ENCODE data around the gene ALDH3A1.

The ALDH3A1 gene

DNA sequence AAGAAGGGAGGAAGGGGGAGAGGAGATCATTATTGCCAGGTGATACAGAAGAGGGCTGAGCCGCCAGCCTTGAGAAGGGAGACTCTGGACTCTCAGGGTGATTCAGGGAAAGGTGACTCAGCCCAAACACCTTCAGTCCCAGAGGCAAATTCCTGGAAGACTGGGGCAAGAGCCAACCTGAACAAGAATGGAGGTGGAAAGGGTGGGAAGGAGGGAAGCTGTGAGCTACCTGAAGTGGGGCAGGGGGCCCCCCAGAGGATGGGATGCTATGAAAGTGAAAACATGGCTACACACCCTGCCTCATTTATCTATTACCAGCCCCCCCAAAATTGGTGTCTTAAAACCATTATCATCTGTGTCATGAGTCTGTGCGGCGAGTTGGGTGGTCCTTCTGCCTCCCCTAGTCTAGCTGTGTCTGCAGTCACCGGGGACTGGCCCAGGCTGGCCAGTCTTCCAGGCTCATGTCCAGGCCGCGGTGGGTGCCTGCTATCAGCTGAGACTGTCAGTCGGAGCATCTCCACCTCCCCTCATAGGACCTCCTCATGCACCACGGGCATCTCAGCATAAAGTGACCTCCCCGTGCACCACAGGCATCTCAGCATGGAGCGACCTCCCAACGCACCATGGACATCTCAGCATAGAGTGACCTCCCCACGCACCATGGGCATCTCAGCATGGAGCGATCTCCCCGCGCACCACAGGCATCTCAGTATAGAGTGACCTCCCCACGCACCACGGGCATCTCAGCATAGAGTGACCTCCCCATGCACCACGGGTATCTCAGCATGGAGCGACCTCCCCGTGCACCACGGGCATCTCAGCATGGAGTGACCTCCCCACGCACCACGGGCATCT lies 28.5 kb downstream of the ALDH3A1 start:
- no peak for DNase-seq (ENCODE audit: low read depth)

DNA sequence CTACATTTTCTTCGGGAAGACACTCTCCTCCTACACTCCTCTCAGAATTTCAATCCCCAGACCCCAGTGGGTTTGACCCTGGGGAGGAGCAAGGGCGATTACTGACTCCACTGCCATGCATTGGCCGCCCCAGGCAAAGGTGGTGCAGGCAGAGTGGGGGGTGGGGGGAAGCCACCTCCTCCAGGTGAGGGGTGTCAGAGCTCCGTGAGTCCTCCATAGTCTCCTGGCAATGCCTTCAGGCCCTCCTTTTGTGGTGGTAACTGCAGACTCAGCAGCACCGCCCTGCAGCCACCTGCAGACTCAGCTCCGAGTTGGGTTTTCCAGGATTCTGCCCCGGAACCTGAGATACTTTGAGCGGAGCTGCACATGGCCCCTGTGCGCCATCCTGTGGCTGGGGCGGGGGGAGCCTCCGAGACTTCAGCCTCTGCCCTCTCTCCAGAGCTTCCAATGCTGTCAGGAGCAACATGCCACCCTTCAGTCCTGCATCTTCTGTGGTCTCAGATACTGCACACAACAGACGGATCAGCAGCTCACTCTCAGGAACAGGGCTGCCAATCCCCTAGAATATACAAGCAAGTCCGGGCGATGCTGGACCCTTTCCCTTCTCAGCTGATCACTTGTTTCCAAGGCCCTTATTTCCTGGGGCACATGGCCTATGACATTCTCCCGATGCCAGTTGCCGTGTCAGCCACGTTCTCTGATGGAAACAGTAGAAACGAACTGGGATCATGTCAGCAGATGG lies 29.3 kb downstream of the ALDH3A1 start:
- no peak for DNase-seq (ENCODE audit: low read depth)

DNA sequence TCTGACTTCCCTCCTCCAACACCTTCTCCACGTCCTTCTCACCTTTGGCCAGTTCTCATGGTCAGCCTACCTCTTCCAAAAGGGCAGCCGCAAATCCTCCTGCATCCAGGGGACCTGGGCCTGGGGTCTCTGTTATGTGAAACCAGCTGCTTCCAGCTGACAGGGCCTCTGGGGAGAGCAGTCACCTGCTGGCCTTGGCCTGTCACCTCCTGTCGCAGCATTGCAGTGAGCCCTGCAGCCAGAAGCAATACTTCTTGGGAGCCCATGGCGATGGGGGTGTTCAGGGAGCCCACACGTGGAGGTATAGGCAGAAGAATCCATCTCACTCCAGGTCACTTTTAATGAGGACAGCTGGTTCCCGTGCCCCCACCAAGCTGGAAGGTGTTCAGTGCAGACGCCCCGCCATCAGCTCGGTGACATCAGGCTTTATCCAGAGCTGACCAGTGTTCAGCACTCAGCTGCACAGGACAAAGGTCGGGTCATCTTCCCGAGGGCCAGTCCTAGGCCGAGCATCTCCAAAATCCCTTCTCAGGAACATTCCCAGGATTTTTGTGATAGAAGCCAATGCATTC lies 30.0 kb downstream of the ALDH3A1 start:
- DNase-seq (ENCODE audit: low read depth): no peak

DNA sequence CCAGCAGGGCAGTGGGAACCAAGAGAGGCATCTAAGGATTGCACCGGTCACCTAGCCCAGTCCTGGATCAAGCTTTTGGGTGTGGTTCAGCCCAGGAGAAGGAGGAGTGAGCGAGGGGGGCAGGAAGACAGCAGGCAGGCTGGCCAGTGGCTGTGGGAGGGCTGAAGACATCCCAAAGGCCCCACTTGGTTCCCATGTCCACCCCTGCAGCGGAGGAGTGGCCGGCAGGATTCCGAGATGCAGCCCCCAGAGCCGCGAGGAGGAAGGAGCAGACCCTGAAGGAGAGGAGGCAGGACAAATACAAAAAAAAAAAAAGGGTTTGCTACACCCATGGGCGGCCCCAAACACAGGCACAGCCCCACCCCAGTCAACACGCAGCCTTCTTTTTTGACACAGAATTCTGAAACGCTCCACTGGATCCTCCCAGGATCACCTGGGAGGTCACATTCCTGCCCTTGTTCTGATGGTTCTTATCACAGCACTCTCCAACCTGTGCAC lies 30.6 kb downstream of the ALDH3A1 start:
- no peak for DNase-seq (ENCODE audit: low read depth)

DNA sequence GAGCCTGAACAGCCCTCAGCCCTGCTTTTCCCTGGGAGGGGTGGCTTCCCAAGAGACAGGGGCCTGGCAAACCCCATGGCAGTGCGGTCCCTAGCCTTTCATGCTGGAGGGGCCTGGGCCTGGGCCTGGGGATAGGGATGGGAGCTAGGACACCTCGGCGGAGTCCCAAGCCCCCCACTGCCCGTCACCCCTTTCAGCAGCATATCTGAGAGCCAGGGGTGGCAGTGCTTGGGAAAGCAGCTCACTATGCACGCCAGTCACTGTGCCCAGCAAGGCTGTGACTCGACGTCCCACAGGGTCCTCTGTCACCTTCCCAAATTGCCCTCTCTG lies 31.1 kb downstream of the ALDH3A1 start:
- DNase-seq (ENCODE audit: low read depth): no peak

DNA sequence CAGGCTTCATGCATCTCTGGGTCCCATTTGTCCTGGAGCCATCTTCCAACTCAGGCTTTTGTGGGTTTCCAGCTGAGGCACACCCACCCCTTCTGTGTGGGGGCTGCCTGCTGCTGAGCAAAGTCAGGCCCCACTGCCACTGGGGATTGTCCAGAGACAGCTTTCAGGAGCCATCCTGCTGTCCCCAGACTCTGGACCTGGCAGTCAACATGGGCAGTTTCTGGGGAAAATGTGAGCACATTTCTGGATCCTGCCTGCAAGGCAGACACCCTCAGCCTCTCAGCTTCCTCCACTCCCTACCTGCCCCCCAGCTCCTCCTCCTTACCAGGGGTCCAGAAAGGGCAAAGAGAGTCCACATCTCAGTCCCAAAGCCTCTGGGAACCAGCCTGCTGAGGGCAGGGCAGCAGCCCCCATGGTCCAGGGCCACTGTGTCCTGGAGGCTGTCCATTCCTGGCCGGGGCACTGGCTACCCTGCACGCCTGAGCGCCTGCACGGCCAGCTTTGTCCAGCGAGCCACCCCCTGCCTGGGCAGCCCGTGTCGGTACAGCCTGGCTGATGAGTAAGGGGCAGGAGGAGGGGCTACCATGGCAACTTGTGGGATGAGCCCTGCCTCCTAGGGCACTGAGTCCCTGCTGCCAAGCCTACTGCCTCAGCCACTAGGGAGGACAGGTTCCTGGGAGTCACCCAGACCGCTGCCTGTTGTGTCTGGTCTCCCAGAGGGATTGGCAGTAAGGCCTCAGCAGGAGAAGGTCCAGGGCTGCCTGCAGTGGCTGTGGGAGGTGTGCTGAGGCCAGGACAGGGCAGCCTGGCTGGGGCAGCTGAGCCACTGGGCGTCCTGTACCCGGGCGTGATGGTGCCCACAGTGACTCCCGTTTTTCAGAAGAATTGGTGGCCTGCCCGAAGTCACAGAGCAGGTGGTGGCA lies 31.7 kb downstream of the ALDH3A1 start, which contains the start of gene SLC47A2:
SLC47A2 (minus strand) TSS at position 477 of the 923 bp plus-strand sequence; CDS start at position 448, 29 bp downstream.
- DNase-seq (ENCODE audit: low read depth): no peak

DNA sequence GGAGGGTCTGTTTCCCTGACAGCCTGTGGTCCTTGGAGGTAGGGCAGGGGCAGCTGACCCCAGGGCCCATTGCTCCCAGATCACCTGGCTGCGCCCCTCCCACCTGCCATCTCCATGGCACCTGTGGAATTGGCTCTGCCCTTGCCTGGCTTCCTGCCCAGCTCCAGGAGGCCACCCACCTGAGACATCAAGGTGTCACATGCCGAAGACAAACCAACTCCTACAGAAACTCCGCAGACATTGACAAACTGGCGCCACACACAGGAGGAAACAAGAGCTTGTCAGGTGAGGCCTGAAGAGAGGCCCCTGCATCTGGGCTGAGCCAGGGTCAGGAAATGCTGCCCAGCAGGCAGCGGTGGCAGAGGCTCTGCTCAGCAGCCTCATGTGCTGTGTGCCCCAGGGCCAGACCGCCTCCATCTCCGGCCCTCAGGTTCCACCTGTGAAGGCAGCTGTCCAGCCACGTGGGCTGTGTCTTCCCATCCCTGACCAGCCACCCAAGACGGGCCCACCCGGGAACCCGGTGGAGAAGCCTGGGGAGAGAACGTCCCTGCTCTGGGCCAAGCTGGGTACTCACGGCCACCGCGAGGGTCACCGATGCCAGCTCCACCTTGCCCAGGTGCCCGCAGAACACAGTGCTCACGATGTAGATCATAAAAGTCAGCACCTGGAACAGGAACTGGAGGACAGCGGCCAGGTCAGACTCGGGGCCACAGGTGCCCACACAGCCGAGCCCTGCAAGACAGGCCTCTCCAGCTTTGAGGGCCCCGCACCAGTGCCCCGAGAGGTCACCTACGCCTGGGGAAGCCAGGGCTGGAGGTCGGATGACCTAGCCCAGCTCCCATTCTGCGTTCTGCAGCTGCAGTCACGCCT lies 33.3 kb downstream of the ALDH3A1 start:
- DNase-seq (ENCODE audit: low read depth): no peak

DNA sequence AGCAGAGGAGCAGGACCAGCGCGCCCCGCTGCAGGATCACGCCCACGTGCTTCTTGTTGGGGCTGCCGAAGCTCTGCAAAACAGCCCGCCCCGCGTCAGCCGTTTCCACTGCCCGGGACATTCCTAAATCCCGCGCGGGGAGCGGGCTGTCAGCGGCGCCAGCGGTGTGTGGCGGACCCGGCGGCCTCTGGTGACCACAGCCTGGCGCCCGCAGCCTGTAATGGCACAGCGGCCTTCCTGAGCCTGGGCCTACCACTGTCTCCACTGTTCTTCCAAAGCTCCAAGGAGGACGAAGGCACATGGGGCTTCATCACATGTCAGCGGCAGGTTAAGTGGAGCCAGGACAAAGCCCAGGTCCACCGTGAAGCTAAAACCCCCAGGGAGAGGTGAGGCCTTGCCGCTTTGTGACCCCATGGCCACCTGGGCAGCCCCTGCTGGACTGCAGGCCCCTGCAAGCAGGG lies 34.2 kb downstream of the ALDH3A1 start:
- DNase-seq (ENCODE audit: low read depth): no peak

DNA sequence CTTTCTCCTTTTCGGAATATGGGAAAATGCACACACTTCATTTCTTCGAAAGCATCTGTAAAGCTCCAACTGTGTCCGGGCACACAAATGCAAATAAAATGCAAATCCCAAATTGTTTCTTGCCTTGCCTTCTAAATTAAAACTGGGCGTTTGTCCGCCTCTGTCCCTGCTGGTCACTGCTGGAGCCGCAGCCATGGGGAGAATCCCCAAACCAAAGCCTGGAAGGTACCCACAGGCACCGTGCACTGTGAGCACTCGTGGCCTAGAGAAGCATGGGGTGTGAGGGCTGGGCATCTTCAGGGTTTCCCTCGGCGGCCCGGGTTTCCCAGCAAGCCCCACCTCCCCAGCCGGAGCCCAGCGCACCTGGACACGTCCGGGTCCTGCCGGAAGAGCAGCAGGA lies 34.6 kb downstream of the ALDH3A1 start:
- DNase-seq (ENCODE audit: low read depth): no peak

DNA sequence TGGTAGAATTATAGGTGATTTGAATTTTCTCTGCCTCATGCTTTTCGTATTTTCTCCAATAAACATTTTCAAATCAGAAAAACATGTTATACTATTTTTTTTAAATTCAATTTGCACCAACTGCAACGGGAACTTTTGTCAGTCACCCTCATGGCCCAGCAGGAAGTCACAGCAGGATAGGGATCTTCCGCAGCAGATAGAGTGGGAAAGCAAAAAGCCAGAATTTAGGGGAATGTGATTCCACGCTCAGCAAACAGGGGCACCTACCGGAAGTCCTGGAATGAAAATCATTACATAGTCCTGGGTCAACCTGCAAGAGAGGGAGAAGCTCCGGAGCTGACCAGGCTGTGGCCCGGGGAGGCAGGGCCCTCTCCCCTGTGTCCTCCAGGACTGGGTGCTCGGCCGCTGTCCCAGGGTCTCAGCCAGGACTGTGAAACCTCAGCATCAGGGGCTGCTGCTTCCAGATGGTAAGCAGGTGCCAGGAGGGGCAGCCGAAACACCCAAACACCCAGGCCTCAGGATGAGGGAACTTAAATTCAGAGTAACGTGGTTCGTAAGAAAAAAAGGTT lies 35.6 kb downstream of the ALDH3A1 start:
- DNase-seq (ENCODE audit: low read depth): no peak

DNA sequence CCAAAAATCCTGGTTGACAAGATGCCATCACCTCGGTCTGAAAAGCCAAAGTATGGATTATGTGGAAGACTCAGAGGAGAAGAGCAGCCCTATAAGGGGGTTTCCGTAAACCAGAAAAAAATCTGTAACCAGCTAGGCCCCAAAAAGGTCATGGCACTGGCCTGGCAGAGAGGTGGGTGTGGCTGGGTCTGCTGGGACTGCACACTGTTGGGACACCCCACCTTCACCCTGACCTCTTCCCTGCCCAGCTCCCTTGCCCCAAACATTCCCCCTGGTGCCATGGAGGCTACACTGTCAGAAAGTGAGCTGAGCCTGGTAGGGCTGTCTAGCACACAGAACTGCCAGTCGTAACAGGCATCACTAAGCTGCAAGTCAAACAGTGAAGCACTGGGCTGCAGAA lies 38.3 kb downstream of the ALDH3A1 start:
- DNase-seq (ENCODE audit: low read depth): no peak

DNA sequence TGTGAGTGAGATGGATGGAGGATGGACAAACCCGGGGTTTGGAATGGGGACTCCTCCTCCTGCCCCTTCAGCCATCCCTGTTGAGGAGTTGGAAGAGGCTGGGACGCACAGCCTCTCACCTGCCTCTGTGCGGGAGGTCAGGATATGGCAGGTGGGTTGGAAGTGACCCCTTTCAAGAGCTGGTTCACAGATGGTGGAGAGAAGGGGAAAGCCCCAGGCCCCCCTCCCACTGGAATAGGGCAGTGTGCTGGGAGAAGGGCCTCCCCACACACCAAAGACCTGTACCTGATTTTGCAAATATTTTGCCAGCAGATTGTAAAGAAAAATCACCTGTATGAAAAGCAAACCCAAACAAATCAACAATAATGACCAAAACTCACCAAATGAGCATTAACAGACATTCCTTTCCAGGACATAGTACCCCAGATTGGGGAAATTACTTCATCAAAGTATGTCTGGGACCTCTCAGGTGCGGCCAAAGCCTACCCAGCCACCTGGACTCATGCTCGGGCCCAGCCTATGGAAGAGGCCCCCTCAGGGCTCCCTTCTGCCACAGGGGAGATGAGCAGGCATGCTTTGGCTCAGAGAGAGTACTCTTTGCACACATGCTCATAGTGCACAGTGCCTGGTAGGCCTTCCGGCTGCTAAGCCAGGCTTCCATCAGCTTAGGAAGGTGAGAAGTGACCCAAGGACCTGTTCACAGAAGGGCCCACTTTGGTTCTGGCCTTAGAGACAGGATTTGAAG lies 39.5 kb downstream of the ALDH3A1 start:
- no peak for DNase-seq (ENCODE audit: low read depth)

DNA sequence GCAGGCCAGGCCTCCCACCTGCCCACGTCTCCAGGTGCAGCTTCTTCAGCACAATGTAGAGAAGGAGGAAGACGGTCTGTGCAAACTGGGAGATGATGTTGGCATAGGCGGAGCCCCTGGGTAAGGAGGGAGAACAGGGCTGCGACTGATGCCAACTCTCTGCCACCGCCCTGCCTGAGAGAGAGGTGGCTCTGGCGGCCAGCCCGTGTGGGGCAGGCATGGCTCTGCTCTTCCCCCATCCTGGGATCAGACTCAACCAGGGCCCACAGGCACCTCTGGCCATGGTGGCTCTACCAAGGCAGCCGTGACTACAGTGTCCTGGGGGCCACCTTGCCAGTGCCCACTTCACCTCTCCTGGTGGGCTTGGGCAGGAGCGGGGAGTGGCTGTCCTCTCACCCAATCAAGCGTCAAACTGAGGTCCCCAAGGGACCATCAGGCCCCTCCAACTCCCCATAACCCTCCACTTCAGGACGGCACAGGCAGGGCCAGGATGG lies 40.3 kb downstream of the ALDH3A1 start:
- no peak for DNase-seq (ENCODE audit: low read depth)

DNA sequence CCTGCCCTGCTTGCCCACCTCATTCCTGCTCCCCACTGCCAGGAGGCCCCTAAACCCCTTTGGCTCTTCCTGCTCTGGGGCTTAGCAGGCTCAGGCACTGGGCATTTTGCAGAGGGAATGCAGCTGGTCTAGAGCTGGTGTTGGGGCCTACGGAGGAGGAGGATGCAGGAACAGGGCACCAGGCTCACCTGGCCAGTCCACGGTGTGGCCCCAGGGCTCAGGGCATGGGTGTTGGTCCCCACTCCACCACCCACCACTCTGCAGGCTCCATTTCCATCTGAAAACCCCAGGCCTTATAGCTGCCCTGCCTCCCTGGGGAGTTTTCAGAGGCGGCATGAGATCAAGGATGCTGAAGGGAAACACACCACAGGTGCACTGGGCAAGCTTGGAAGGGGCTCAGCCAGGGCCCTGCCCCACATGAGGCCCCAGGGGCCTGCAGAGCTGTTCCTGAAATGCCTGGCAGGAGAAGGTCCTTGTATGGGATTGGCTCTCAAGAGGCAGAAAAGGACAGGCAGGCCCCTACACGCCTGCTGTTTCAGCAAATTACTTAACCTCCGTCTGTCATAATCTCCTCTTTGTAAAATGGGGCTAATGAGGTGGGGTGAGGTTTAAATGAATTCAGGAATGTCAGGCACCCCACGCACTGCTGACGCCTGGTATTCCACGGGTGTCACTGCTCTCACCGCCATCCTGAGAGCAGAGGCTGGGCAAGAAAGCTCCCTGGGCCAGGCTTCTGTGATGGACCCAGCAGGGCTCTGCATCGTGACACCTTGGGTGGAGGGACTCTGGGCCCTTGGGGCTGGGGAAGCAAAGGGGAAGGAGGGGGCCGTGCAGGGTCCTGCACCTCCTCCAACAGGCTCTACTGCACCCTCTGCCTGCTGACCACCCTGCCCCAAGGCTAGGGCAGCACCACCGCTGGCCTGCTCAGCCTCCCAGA lies 41.0 kb downstream of the ALDH3A1 start:
- DNase-seq (ENCODE audit: low read depth): no peak

DNA sequence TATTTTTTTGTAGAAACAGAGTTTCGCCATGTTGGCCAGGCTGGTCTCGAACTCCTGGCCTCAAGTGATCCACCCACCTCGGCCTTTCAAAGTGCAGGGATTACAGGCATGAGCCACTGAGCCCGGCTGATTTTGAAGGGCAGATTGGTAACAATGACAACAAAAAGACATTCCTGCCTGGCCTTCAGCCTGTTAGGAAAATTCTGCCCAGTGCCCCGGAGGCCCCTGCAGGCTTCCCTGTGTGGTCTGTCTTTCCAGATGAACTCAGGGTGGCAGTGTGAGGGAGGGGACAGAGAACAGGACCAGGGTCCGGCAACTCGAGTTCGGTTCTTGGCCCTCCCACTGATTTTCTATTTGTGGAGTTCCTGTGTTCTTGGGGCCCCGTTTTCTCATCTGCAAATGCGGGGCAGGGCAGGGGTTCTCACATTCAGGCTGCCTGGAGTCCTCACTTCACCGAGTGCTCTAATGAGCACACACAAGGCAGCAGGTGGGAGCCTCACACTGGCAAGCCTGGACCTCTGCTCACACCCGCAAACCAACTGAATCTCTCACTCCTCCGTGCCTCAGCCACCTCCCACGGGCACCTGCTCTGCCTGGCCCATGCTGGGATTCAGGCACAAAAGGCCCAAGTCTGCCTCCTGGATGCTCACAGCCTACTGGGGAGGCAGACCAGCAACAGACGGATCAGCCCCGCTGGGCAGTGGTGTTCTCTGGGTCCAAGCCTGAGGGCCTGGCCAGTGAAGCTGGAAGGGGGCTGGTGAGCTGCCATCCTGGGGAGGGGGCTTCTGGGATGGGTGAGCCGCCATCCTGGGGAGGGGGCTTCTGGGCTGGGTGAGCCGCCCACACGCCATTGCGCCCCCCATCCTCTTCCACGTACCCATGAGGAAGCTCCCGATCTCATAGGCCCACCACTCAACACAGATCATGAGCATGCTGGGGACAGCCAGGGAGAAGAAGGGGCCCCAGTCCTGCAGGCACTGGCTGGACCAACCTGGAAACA lies 42.0 kb downstream of the ALDH3A1 start:
- DNase-seq (ENCODE audit: low read depth): no peak

DNA sequence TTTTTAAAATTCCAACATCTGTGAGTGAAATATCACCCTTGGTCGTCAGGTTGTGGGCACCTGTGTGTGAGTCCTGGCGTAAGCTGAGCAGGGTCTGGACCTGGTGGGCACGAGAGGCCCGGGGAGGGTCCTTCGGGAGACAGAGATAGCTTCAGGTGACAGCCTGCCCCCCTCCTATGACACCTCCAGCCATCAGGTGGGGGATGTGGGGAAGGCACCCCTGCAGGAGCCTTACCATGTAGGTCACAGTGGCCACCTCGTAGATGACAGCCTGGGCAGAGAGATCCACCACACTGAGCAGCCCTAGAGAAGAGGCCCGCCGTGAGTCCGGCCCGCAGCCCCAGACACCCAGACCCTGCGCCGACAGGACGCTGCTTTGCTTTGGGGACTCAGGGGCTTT lies 42.9 kb downstream of the ALDH3A1 start:
- no peak for DNase-seq (ENCODE audit: low read depth)

Data from non-pigmented ciliary epithelial cell (primary cell).